OCI-LY7 (cell line): ENCODE measurements around the gene RET. TPM values are rescaled to one million over a fixed set of nuclear protein-coding genes. Genes with fewer than 3 reads are reported as not detected.

Experiments used
- BruUV-seq: library from RNA; stranded (reverse); fragments of 400-500 nt; replicated peaks from 2 replicates; lab custom pipeline; 2021; lab: Mats Ljungman, UMichigan
- CTCF ChIA-PET: fragments of 300-600 bp; sonication (Branson Sonifier 250); formaldehyde crosslinking; loops from one replicate; lab custom pipeline; 2022; ENCODE audit warnings: antibody characterized with exemption; ENCODE audit not compliant: unreplicated experiment; lab: Charles Lee
- POLR2A ChIA-PET: fragments of 300-600 bp; sonication (Branson Sonifier 250); formaldehyde crosslinking; loops from one replicate; lab custom pipeline; 2022; ENCODE audit warnings: antibody characterized with exemption; lab: Charles Lee
- DNase-seq: peaks from one replicate; pipeline ENCODE4 v3.0.0-alpha.2; 2015; ENCODE audit warnings: low spot score
- H2AFZ ChIP-seq: fragments of 200-600 bp; sonication (generic), shearing (Covaris generic); 2 replicates; pipeline ENCODE4 v1.6.1; 2014; ENCODE audit warnings: mild to moderate bottlenecking, antibody characterized with exemption, low read length, moderate library complexity
- H3K27ac ChIP-seq: fragments of 200-600 bp; sonication (generic); 2 replicates; pipeline ENCODE4 v1.5.1; 2014; ENCODE audit warnings: mixed run types, low read depth, mild to moderate bottlenecking, moderate library complexity, low read length, inconsistent platforms; ENCODE audit not compliant: poor library complexity, severe bottlenecking
- H3K36me3 ChIP-seq: fragments of 200-600 bp; sonication (generic); 2 replicates; pipeline ENCODE4 v1.6.1; 2014; ENCODE audit warnings: mild to moderate bottlenecking, antibody characterized with exemption, low read length, moderate library complexity, mixed read lengths; ENCODE audit not compliant: insufficient read depth
- H3K4me1 ChIP-seq: fragments of 200-600 bp; sonication (generic); 2 replicates; pipeline ENCODE4 v1.5.1; 2014; ENCODE audit warnings: mild to moderate bottlenecking, low read length; ENCODE audit not compliant: insufficient read depth, poor library complexity, severe bottlenecking
- H3K4me2 ChIP-seq: fragments of 200-600 bp; sonication (generic); 2 replicates; pipeline ENCODE4 v1.6.1; 2014; ENCODE audit warnings: mild to moderate bottlenecking, low read length
- H3K4me3 ChIP-seq: fragments of 200-600 bp; sonication (generic); 2 replicates; pipeline ENCODE4 v1.5.1; 2014; ENCODE audit warnings: mild to moderate bottlenecking, low read depth, low read length; ENCODE audit not compliant: poor library complexity, severe bottlenecking
- H3K79me2 ChIP-seq: fragments of 200-600 bp; sonication (generic); 2 replicates; pipeline ENCODE4 v1.6.1; 2016; ENCODE audit warnings: low read depth, mild to moderate bottlenecking, low read length, moderate library complexity, mixed read lengths; ENCODE audit not compliant: insufficient read depth
- H3K9me2 ChIP-seq: fragments of 200-600 bp; sonication (generic); 2 replicates; pipeline ENCODE4 v1.6.1; 2016; ENCODE audit warnings: mild to moderate bottlenecking, low read length, mixed read lengths; ENCODE audit not compliant: insufficient read depth
- H3K9me3 ChIP-seq: fragments of 200-600 bp; sonication (generic); 2 replicates; pipeline ENCODE4 v1.6.1; 2014; ENCODE audit warnings: mild to moderate bottlenecking, mixed run types, low read length, mixed read lengths
- H4K20me1 ChIP-seq: fragments of 200-600 bp; sonication (generic); 2 replicates; pipeline ENCODE4 v1.6.1; 2014; ENCODE audit warnings: mild to moderate bottlenecking, antibody characterized with exemption, low read length, moderate library complexity, mixed read lengths; ENCODE audit not compliant: insufficient read depth
- CTCF ChIP-seq: fragments of 200-600 bp; sonication (generic); conservative IDR thresholded peaks from 2 replicates; pipeline ENCODE4 v1.5.1; 2014; ENCODE audit warnings: mild to moderate bottlenecking, antibody characterized with exemption, low read length, moderate library complexity, mixed read lengths
- EZH2phosphoT487 ChIP-seq: fragments of 200-600 bp; sonication (generic); IDR thresholded peaks from 2 replicates; pipeline ENCODE4 v1.6.1; 2018; ENCODE audit warnings: low read depth, borderline replicate concordance, mild to moderate bottlenecking, mixed run types, antibody characterized with exemption, low read length, moderate library complexity, mixed read lengths
- intact Hi-C: fragments of 100-400 bp; cut with micrococcal nuclease; formaldehyde crosslinking; loops from one replicate; pipeline ENCODE4 v1.10.0; 2022; ENCODE audit not compliant: unreplicated experiment
- total RNA-seq, 2 experiments: library from RNA; depleted of rRNA in 1 of 2; stranded (reverse); fragments of >200 nt in 1 of 2; shearing (Covaris generic) in 1 of 2; gene quantifications; 2 replicates each; pipeline ENCODE4 v1.2.3, GENCODE V29; 2014 to 2022

Gene RET
- total RNA-seq, 2 experiments from 2014 or later = 0.06 TPM; not detected in 1

- CTCF ChIA-PET = interaction anchor here (0.5 to 0.6 kb wide), 2 partner anchors 63 to 286 kb away, joined by 3 read pairs; partner anchors contain the start of gene CSGALNACT2
Measured at GRCh38 chr10:43074827-43075611, 1.9 kb upstream of the RET start.

GRCh38 chr10:43075612-43076003 lies 1.3 kb upstream of the RET start:
- TF ChIP-seq CTCF (peak; percentile 39; the same call in 1 of the 2 replicates), EZH2phosphoT487 (no peak)
- Histone ChIP-seq H3K36me3 (no peaks in the 10 kb centered on the region), H3K4me3 (no peak overlapping the region), H3K27ac (no peak overlapping the region), H3K4me2 (no peak overlapping the region), H3K9me3 (no peaks in the 10 kb centered on the region), H2AFZ (no peak overlapping the region), H3K4me1 (no peaks in the 10 kb centered on the region), H4K20me1 (no peaks in the 10 kb centered on the region), H3K9me2 (no peaks in the 10 kb centered on the region), H3K79me2 (no peaks in the 10 kb centered on the region)
- BruUV-seq = no TSS peak
- ChIA-PET CTCF (interaction anchor here (0.5 to 0.6 kb wide), 2 partner anchors 63 to 287 kb away, joined by 3 read pairs; partner anchors contain the start of gene CSGALNACT2), POLR2A (no interaction called here)
- intact Hi-C loops = no loop called here
- DNase-seq = no peak

More at GRCh38 chr10:43074827-43075611, 1.9 kb upstream of the RET start:
- Histone ChIP-seq H3K27ac (no peak overlapping the region), H3K4me1 (no peaks in the 10 kb centered on the region), H2AFZ (no peak overlapping the region), H3K9me3 (no peaks in the 10 kb centered on the region), H3K36me3 (no peaks in the 10 kb centered on the region), H3K4me2 (no peak overlapping the region), H3K79me2 (no peaks in the 10 kb centered on the region), H3K9me2 (no peaks in the 10 kb centered on the region), H3K4me3 (no peak overlapping the region), H4K20me1 (no peaks in the 10 kb centered on the region)
- TF ChIP-seq EZH2phosphoT487 (no peak), CTCF (no peak)
- no TSS peak for BruUV-seq
- DNase-seq = no peak
- intact Hi-C loops = no loop called here
- POLR2A ChIA-PET = no interaction called here
